NCI-H774 (cell line): ENCODE measurements around the gene ADARB2.

Experiments
- DNase-seq: peaks from one replicate; lab custom pipeline; 2025; lab: John Stamatoyannopoulos, UW

The ADARB2 gene

DNA sequence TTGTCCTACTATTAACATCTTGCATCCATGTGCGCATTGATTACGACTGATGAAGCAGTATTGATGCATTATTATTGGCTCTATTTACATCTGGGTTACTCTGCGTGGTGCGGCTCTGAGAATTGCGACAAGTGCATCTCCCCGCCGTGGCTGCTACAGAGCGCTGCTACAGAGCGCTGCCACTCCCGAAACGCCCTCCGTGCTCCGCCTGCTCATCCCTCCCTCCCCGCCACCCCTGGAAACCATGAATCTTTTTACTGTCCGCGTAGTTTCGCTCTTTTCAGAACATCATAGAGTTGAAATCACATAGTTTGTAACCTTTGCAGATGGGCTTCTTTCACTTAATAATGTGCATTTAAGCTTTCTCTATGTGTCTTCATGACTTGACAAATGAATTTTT is 74.1 kb downstream of the ADARB2 start:
- no peak for DNase-seq

DNA sequence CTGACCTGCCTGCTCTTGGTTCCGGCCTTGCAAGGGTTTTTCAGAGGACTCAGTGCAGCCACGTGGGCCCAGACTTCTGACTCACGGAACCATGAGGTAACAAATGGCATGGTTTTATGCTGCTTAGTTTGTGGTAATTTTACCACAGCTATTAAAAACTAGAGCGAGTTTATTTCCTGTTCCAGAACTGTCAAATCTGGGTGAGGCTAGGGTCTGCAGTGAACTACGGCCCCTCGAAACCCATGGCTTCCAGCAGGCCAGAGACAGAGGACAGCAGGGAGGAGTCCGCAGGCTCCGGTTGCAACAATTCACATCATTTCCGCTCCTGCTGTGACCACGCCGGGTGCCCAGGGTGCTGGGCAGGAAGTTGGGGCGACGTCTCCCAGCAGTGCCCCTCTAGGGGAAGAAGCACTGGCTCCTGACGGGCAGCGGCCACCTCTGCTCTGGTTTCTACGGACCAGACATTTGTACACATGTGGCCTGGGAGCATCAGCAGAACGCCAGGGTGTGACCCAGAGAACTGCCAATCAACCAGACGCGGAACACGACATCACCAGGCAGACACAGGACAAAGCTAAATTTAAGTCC is 74.8 kb downstream of the ADARB2 start:
- no peak for DNase-seq

- DNase-seq, result no peak
These were observed 75.4 kb downstream of the ADARB2 start for GRCh38 chr10:1661859-1662437.

- no peak for DNase-seq
These were observed 75.9 kb downstream of the ADARB2 start for GRCh38 chr10:1661416-1661815.

DNA sequence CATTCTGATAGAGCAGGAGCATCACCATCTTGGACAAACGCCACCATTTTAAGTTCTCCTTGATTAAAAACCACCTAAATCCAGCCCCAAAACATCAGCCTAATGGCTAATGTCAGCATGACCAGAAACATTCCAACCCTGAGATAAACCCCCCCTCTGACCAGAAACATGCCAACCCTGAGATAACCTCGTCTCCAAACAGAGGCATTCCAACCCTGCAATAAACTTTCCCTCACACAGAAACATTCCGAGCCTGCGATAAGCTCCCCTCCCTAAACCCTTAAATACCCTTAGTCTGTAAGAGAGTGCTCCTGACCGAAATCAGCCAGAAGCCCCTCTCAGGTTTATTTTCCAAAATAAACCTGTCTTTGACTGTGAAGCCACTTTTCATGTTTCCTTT is 76.5 kb downstream of the ADARB2 start:
- no peak for DNase-seq

GRCh38 chr10:1660386-1660785 is 76.9 kb downstream of the ADARB2 start:
- DNase-seq, result no peak

- no peak for DNase-seq
These were observed 78.0 kb downstream of the ADARB2 start for GRCh38 chr10:1659221-1659791.

DNA sequence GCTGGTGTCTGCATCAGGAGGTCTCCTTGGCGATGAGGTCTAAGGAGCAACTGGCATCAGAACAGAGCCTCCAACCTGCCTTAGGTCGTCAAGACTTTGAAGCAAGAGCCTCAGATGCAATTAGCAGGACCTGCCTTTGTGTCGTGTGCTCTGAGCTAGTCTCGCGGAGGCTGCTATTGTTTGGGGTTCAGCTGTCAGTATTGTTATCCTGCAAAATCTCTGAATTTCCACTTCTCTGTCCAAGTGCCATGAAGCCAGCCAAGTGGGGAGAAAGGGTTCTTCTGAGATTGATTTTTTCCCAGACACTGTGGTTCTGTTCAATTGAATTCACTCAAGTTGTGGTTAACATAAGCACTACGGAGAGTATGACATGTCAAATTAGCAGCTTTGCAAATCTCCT is 78.7 kb downstream of the ADARB2 start:
- no peak for DNase-seq

GRCh38 chr10:1657479-1657878 is 79.8 kb downstream of the ADARB2 start:
- no peak for DNase-seq

DNA sequence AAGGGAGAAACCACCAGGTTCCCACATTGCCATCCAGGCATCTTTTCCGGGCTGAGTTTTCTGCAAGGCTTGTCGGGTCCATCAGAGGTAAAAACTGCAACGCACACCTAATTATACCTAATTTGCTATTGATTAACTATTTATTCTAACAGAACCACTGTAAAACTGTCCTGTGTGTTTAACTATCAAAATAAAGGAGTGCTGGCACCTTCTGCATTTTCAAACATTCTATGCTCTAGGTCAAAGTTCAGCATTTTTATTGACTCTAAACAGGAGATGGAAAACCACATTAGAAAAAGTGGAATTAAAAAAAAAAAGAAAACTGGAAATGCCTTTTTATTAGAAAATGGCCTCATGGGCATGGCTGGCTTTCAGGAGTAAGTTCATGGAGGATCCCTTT is 82.0 kb downstream of the ADARB2 start:
- no peak for DNase-seq

- no peak for DNase-seq
These were observed 82.4 kb downstream of the ADARB2 start for GRCh38 chr10:1654811-1655356.

DNA sequence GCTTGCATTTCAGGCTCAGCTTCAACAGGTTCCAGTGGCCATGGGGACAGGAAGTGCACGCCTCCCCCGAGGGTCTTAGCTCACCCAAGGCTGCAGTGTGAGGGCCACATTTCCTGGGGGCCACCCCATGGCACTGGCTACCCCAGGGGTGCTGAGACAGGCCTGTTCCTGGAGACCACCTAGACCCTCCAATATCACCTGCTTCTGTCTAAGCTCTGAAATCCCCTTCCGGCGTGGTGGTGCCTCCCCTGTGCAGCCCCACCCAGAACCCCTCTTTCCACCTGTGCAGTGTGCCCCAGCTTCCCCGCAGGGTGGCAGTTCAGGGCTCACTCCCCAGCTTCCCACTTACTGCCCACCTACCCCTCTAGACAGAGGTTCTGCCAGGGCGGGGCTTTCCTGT is 83.1 kb downstream of the ADARB2 start:
- no peak for DNase-seq

DNA sequence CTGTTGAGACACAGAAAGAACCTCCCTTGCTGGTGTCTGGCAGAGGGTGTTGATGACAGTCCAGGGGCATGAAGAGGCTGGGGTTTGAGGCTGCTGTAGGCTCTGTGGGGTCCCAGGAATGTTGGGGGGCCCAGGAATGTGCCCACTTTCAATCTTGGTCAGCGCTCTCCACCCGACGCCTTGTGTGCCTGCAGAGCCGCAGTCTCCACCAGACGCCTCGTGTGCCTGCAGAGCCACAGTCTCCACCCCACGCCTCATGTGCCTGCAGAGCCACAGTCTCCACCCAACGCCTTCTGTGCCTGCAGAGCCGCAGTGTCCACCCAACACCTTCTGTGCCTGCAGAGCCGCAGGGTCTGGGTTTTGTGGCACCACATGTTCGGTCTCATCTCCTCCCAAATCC is 84.0 kb downstream of the ADARB2 start:
- no peak for DNase-seq

DNA sequence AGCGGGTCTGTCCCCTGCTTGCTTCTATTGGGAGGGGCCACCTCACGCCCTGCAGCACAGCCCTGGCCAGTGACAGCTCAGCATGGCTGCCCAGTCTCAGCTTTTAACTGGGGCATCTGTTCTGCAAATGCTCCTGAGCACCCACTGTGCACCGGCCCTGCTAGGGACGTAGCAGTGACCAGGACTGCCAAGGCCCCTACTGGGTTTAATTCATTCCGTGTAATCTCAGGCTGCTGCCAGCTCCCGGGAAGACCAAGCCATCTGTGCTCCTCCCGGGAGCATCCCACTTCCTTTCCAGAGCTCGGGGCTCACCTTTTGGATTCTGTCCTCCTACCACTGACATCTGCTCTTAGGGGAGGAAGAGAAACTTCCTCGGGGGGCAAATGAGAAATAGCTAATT is 85.2 kb downstream of the ADARB2 start:
- no peak for DNase-seq

GRCh38 chr10:1651270-1651966 is 85.9 kb downstream of the ADARB2 start:
- no peak for DNase-seq

- DNase-seq, result no peak
These were observed 86.6 kb downstream of the ADARB2 start for GRCh38 chr10:1650542-1651269.

DNA sequence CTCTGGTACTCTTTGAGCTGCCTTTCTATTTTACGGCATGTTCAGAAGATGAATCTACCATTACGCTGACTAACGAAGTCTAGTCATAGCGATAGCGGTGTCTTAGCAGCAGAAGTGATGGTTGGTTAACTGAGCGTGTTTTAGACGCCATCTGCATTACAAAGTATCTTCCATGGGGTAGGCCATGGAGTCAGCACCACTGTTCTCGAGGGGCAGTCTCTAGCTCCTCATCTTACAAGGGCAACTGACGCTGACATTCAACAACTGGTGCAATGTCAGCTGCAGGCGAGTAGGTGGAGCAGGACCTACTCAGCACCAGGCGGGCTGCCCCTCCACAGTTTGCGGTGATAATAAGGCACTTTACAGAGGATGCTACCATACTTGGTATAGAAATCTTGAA is 88.7 kb downstream of the ADARB2 start:
- no peak for DNase-seq

DNA sequence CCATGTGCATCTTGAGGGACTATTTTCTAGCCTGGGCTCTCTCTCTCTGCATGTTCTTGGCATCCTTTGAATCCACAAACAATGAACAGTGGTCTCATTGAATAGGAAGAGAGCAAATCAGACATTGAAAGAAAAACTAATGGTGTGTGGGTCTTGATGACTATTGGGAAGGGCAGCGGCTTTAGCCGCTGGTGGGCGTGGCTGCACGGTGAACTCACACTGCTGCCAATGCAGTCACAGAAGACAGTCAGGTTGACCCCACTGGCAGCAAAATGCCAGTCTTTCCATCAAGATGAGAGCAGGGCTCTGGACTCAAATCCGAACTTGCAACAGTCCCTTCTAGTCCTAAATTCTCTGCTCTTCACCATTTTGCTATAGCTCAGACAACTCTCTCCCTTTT is 91.0 kb downstream of the ADARB2 start:
- DNase-seq, result no peak

DNA sequence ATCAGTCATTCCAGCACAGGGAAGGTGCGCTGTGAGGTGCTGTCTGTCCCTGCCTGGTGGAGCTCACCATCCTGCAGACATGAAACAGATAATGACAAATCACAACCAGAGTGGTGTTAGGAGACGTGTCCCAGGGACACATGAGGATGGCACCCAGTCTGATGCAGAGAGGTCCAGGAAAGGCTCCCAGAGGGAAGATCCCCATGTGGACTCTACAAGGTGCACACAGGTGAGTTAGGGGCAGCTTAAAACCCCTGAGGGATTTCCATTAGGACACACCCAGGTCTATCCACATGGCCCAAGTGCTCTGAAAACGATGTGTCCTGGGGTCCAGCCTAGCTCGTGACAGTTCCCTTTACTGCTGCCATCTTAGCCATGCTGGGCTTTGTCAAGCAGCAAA is 91.4 kb downstream of the ADARB2 start:
- no peak for DNase-seq

GRCh38 chr10:1644191-1644711 is 93.1 kb downstream of the ADARB2 start:
- DNase-seq, result no peak

GRCh38 chr10:1643908-1644179 is 93.5 kb downstream of the ADARB2 start:
- DNase-seq, result no peak

- DNase-seq, result no peak
These were observed 94.0 kb downstream of the ADARB2 start for GRCh38 chr10:1643161-1643907.
